ENCODE measurements around the gene ANKIB1. TPM values are rescaled to one million over a fixed set of nuclear protein-coding genes. Genes with fewer than 3 reads are reported as not detected.

Gene ANKIB1
- total and polyA plus RNA-seq, 9 of the 15 experiments (the other 6 are each of a cell fraction or from before 2014, with no cell fraction given): 5.9 to 25.2 (median 16.1) TPM

GRCh38 chr7:92245487-92246359 is at the start of gene ANKIB1, which contains the start of gene KRIT1 (continued):
- TF ChIP-seq JUND (IDR thresholded peaks at IDR 0.05; ENCODE audit: borderline replicate concordance, low read depth, low read length): peak; percentile 4
- TF ChIP-seq JUND (tag; IDR thresholded peaks at IDR 0.05; ENCODE audit: borderline replicate concordance, low read depth, low read length): 0 out of 3 replicates have a peak, but pooled peaks have one; percentile 22
- 0 out of 2 replicates have a peak, but pooled peaks have one; percentile 26 for TF ChIP-seq RERE (CRISPR knock-in tag; IDR thresholded peaks at IDR 0.05; ENCODE audit: borderline replicate concordance)
- no peak for TF ChIP-seq NFIC (IDR thresholded peaks at IDR 0.05)
- TF ChIP-seq, protein P1, sequence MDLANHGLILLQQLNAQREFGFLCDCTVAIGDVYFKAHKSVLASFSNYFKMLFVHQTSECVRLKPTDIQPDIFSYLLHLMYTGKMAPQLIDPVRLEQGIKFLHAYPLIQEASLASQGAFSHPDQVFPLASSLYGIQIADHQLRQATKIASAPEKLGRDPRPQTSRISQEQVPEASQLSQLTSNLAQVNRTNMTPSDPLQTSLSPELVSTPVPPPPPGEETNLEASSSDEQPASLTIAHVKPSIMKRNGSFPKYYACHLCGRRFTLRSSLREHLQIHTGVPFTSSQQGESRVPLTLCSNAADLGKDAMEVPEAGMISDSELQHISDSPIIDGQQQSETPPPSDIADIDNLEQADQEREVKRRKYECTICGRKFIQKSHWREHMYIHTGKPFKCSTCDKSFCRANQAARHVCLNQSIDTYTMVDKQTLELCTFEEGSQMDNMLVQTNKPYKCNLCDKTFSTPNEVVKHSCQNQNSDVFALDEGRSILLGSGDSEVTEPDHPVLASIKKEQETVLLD (IDR thresholded peaks at IDR 0.05): 0 out of 2 replicates have a peak, but pooled peaks have one; percentile 45
- no peak for TF ChIP-seq ZNF449 (CRISPR knock-in tag; IDR thresholded peaks at IDR 0.05)
- no peak for TF ChIP-seq ZKSCAN8 (CRISPR knock-in tag; IDR thresholded peaks at IDR 0.05)
- TF ChIP-seq ZNF583 (CRISPR knock-in tag; IDR thresholded peaks at IDR 0.05): no peak
- TF ChIP-seq, protein P2, sequence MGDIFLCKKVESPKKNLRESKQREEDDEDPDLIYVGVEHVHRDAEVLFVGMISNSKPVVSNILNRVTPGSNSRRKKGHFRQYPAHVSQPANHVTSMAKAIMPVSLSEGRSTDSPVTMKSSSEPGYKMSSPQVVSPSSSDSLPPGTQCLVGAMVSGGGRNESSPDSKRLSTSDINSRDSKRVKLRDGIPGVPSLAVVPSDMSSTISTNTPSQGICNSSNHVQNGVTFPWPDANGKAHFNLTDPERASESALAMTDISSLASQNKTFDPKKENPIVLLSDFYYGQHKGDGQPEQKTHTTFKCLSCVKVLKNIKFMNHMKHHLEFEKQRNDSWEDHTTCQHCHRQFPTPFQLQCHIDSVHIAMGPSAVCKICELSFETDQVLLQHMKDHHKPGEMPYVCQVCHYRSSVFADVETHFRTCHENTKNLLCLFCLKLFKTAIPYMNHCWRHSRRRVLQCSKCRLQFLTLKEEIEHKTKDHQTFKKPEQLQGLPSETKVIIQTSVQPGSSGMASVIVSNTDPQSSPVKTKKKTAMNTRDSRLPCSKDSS (IDR thresholded peaks at IDR 0.05; ENCODE audit: low read depth, partially characterized antibody): no peak
- TF ChIP-seq NFRKB (IDR thresholded peaks at IDR 0.05; ENCODE audit: low read depth): peak; percentile 88
- no peak for TF ChIP-seq ARID2 (IDR thresholded peaks at IDR 0.05)
- TF ChIP-seq E2F6 (IDR thresholded peaks at IDR 0.05; ENCODE audit: borderline replicate concordance in 1 of 2, extremely low read depth in 1 of 2, insufficient read depth in 1 of 2, insufficient read length in 1 of 2, low read depth in 1 of 2, low read length in 1 of 2, poor library complexity in 1 of 2, severe bottlenecking in 1 of 2): peak; percentile 54 to 72
- peak; percentile 86 for TF ChIP-seq PCBP1 (IDR thresholded peaks at IDR 0.05; ENCODE audit: low read depth, low read length, poor library complexity, severe bottlenecking)
- no peak for TF ChIP-seq MTA1 (IDR thresholded peaks at IDR 0.05; ENCODE audit: borderline replicate concordance)

All from K562 (cell line).